HG03565 (cell line): ENCODE measurements around the gene FCN1.

Experiments used
- ATAC-seq: cut with Tn5 transposase; IDR thresholded peaks from one replicate; pipeline ENCODE4 v1.9.1; 2021; ENCODE audit warnings: mild to moderate bottlenecking, moderate library complexity; ENCODE audit not compliant: unreplicated experiment

Gene FCN1

GRCh38 chr9:134937566-134938345 is 20.0 kb upstream of the FCN1 start:
- no peak for ATAC-seq

DNA sequence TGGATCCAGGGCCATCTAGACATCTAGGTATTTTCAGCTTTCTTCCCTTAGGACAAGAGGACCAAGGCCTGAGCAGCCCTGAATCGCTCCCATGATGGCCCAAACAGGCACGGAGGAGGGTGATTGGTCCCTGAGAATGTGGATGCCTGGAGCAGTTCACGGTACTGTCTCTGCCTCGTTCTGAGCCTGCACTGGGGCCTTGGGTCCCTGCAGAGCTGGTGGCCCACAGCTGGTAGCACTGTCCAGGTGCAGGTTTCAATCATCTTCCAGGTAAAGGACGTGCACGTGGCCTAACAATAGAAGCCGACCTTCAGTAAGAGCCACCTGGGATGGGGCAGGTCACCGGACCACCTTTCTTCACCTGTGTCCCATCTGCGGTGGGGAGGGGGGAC is 19.4 kb upstream of the FCN1 start:
- ATAC-seq, result no peak

- ATAC-seq, result no peak
Observed at GRCh38 chr9:134936346-134937163, 18.8 kb upstream of the FCN1 start.

DNA sequence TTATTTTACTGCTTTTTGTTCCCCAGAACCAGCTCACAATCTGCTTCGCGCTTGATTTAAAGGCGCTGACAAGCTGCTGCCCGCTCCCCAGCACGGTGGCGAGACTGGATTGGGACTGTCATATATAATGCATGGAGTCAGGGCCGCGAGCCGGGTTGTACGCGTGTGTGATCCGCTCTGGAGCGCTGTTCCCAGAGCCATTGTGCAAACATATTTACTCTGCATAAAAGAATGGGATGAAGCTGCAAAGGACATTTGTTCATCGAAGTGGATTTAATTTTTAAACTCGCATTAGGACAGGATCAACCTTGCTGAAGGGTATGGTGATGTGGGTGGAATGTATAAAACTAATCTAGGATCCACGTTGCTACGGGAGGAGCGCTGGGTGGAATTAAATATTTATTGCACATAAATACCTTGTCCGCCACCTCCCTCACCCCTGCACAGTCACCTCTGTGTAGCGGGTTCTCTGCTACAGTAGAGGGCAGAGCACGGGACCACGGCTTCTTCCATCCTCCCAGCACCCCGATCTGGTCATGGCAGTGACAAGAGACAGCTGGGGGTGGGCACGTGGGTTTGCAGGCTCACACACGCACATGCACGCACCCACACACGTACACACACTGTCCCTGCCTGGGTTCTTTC is 18.1 kb upstream of the FCN1 start:
- no peak for ATAC-seq

DNA sequence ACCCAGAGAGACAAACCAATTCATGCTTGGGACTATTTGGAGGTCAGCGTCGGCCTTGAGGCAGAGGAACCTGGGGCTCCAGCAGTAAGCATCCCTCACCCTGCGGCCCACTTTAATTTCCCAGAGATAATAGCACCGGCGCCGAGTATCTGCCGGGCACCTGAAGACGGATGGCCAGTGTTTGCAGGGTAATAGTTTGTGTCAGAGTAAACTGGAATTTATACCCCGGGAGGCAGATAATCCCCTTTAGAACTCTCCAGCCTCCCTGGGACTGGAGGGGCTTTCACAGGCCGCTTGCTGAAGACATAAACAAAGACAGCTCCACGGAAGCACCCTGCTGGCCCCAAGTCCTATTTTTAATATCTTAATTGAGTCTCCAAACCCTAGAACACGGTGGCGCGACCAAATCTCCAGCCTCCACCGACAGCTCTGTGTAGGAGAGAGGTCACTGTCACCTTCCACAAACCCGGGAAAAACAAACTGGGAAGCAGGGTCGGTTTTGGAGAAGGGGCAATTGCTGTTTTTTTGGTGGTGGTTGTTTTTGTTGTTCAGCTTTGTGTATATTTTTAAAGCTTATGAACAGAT is 17.4 kb upstream of the FCN1 start:
- ATAC-seq, result no peak

- no peak for ATAC-seq
Observed at GRCh38 chr9:134933076-134933659, 15.5 kb upstream of the FCN1 start.

DNA sequence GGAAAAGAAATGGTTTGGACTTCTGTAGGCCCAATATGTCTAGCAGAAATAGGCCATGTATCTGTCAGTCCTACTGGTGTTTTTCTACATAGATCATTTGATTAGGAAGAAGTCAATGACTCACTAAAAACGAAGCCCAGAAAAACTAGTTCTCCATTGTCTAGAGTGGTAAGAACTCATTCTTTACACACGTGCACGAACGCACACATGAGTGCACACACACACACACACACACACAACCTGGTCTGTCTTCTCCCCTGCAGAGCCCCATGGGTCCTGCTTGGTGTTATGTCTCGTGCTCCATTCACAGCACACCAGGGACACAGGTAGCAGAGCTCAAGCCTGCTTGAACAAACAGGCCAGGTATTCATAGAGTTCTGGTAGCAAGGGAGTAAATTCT is 14.9 kb upstream of the FCN1 start:
- ATAC-seq, result no peak

DNA sequence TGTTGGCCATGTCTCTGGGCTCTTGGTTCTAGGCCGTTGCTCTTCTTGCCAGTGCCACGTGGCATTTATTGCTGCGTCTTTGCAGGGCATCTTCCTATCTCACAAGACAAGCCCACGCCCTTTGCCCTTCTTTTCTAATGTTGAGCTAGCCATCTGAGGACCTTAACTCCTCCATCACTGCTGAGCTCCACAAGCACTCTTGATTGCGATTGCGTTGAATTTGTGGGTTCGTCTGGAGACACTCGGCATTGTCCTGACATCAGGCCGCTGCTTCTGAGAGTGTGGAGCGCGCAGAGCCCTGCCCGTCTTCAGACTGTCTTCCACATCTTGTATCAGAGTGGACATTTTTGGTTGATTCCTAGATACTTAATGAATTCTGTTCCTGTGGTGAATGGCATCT is 14.5 kb upstream of the FCN1 start:
- ATAC-seq, result no peak

DNA sequence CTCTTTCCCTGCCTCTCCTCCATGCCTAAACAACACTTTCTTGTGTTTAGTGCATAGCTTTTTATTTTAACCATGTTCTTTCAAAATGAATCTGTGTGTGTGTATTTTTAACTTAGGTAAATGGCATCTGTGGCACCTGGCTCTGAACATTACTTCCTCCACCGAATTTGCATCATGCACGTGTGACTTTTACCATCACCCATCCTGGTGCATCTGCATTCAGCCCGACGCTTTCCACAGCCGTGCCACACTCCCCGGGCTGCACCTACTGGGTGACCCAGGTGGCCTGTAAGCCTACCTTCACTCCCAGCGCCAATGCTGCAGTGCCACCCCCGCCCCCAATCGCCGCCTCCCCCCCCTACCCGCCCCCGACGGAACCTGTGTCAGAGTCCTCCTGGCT is 12.7 kb upstream of the FCN1 start:
- no peak for ATAC-seq

DNA sequence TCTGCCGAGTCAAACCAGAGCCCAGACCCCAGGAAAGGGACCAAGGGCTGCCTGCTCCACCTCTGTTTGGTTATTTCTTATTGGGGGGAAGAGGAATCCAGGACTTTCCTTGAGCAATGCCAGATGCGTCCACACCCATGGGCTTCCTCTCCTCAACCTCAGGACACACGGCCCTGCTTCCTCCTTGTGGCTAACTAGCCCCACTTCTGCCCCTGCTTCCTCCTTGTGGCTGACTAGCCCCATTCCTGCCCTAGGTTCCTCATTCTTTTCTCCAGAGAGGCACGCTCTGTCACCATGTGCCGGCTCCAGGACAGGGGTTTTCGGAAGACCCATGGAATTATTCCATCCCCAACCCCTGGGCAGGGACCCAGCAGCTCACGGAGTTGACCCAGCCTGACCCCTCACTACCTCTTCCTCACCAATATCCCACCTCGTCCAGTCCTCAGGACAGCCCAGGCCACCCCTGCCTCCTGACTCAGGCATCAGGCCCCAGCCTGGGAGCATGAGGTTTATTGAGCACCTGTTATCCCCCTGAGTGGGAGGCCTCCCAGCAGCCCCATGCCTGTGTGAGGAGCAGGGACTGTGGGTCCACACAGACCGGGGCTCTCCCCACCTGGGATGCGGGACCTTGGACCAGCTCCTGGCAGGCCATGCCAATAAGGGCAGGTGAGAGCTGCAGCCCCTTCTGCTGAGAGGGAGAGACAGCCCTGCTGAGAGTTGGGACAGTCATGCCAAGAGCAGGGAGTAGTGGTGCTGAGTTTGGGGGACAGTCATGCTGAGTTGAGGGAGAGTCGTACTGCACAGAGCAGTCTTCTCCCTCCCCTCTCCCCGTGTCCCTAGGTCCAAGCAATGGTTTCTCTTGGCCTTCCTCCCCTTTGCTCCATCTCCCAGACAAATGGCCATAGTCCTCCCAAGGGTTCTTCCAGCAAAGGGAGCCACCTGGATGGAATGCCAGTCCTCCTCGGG is 11.8 kb upstream of the FCN1 start:
- no peak for ATAC-seq

- no peak for ATAC-seq
Observed at GRCh38 chr9:134928436-134929192, 10.9 kb upstream of the FCN1 start.

DNA sequence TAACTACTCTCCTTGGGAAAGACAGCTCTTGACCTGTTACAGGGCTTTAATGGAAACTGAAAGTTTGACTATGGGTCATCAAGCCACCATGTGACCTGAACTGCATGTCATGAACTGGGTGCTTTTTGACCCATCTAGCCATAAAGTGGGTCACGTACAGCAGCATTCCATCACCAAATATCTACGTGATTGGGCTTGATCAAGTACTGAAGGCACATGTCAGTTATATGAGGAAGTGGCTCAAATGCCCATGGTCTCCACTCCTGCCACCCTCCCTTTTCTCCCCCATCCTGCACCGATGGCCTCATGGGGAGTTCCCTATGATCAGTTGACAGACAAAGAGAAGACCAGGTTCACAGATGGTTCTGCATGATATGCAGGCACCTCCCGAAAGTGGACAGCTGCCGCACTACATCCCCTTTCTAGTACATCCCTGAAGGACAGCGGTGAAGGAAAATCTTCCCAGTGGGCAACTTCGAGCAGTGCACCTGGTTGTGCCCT is 7.3 kb upstream of the FCN1 start:
- no peak for ATAC-seq

DNA sequence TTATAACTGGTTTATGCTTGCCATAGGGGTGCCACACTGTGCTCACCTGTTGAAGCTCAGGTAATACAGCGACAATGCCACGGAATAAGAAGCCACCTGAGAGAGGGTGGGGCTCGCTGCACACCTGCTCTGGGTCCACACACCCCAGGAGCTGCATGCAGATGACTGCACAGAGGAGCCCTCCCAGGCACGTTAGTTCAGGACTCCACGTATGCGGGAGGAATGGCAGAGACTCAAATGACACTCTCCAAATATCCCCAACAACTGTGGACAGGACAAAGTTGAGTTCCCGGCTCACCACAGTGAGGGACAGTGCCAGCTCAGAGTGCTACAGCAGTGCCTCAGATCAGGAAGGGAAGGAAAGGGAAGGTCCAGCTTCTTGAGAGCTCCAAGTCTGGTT is 5.8 kb upstream of the FCN1 start:
- no peak for ATAC-seq

GRCh38 chr9:134922932-134923240 is 5.2 kb upstream of the FCN1 start:
- no peak for ATAC-seq

GRCh38 chr9:134922066-134922931 is 4.6 kb upstream of the FCN1 start:
- ATAC-seq, result no peak

- ATAC-seq, result no peak
Observed at GRCh38 chr9:134919303-134919702, 1.6 kb upstream of the FCN1 start.

DNA sequence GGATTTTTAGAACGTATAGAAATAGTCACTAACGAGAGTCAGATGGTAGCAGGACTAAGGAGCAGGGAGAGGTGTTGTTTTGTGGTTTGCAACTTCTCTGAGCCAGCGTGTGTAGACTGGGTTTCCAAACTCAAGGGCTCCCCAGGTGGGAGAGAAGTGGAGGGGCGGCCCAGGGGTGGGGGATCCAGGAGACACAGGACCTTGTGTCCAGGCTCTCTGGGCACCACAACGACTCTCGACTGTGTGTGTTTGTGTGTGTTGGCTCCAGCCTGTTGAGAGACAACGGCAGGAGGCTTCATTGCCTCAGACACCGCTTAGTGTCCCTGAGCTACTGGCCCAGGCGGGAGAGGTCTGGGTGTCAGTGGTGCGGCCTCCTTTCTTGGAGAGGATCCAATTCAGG is 934 bp upstream of the FCN1 start:
- no peak for ATAC-seq

- no peak for ATAC-seq
Observed at GRCh38 chr9:134916161-134916665, 1.5 kb downstream of the FCN1 start.
